Naive thymus-derived CD4-positive, alpha-beta T cell (primary cell): Measurements from ENCODE around the gene TET2. TPM values are rescaled to one million over a fixed set of nuclear protein-coding genes. Genes with fewer than 3 reads are reported as not detected.

Experiments used
- ATAC-seq: fragments of 150-1000 bp; cut with Tn5 transposase; 2 replicates; pipeline ENCODE4 v1.10.0; 2021; ENCODE audit warnings: mild to moderate bottlenecking, moderate library complexity
- CTCF ChIA-PET: fragments of 350-600 bp; sonication (Branson Sonifier 250); formaldehyde crosslinking; loops from one replicate; lab custom pipeline; 2021; ENCODE audit warnings: antibody characterized with exemption; lab: Charles Lee
- POLR2A ChIA-PET: fragments of 350-600 bp; sonication (Branson Sonifier 250); formaldehyde crosslinking; loops from one replicate; lab custom pipeline; 2021; ENCODE audit warnings: antibody characterized with exemption, inconsistent platforms; lab: Charles Lee
- DNase-seq, 9 donors: peaks; one replicate each; pipeline versions ENCODE4 v3.0.0 to v3.0.0-alpha.2; 2020 to 2022; ENCODE audit warnings: mixed read lengths in 1 of 9
- H3K27ac ChIP-seq: one replicate; pipeline ENCODE4 v1.7.0; 2013; ENCODE audit warnings: mild to moderate bottlenecking, low read depth, low read length, moderate library complexity
- H3K27me3 ChIP-seq, 2 donors: one replicate each; pipeline ENCODE4 v1.7.0; 2013; ENCODE audit warnings: low read length in 2 of 2, mild to moderate bottlenecking in 2 of 2, moderate library complexity in 2 of 2; ENCODE audit not compliant: control insufficient read depth in 2 of 2, insufficient read depth in 2 of 2
- H3K36me3 ChIP-seq, 3 experiments: 1 replicate in 2 of 3; 2 replicates in 1 of 3; pipeline ENCODE4 v1.7.0; 2013; ENCODE audit warnings: low read length in 3 of 3, mild to moderate bottlenecking in 3 of 3, moderate library complexity in 1 of 3; ENCODE audit not compliant: insufficient read depth in 3 of 3, control insufficient read depth in 2 of 3
- H3K4me1 ChIP-seq, 2 donors: one replicate each; pipeline ENCODE4 v1.7.0; 2013; ENCODE audit warnings: low read length in 2 of 2, mild to moderate bottlenecking in 2 of 2, moderate library complexity in 1 of 2; ENCODE audit not compliant: control insufficient read depth in 2 of 2, insufficient read depth in 2 of 2
- H3K4me3 ChIP-seq: 2 replicates; pipeline ENCODE4 v1.7.0; 2013; ENCODE audit warnings: mild to moderate bottlenecking, low read length
- H3K9me3 ChIP-seq, 3 experiments: 1 replicate in 2 of 3; 2 replicates in 1 of 3; pipeline ENCODE4 v1.7.0; 2013; ENCODE audit warnings: low read length in 3 of 3; ENCODE audit not compliant: control insufficient read depth in 2 of 3
- H3K27ac Mint-ChIP-seq, 9 donors: one replicate each; pipeline ENCODE4 v1.8.0; 2020 to 2022; ENCODE audit warnings: mixed read lengths in 9 of 9, mild to moderate bottlenecking in 8 of 9, moderate library complexity in 5 of 9, inconsistent platforms in 2 of 9
- H3K27me3 Mint-ChIP-seq, 5 donors: one replicate each; pipeline ENCODE4 v1.8.0; 2021 to 2022; ENCODE audit warnings: mixed read lengths in 5 of 5, mild to moderate bottlenecking in 1 of 5
- H3K36me3 Mint-ChIP-seq, 5 donors: one replicate each; pipeline ENCODE4 v1.8.0; 2020 to 2022; ENCODE audit warnings: mixed read lengths in 5 of 5, mild to moderate bottlenecking in 3 of 5, inconsistent platforms in 1 of 5
- H3K4me1 Mint-ChIP-seq, 7 donors: one replicate each; pipeline ENCODE4 v1.8.0; 2020 to 2022; ENCODE audit warnings: mixed read lengths in 7 of 7, mild to moderate bottlenecking in 3 of 7, inconsistent platforms in 1 of 7
- H3K4me3 Mint-ChIP-seq, 10 donors: one replicate each; pipeline ENCODE4 v1.8.0; 2020 to 2022; ENCODE audit warnings: mild to moderate bottlenecking in 10 of 10, mixed read lengths in 10 of 10, moderate library complexity in 6 of 10, inconsistent platforms in 2 of 10
- H3K9me3 Mint-ChIP-seq, 11 donors: one replicate each; pipeline ENCODE4 v1.8.0; 2020 to 2022; ENCODE audit warnings: mixed read lengths in 11 of 11, mild to moderate bottlenecking in 4 of 11, inconsistent platforms in 1 of 11, moderate library complexity in 1 of 11
- intact Hi-C, 2 donors: fragments of 100-400 bp; cut with micrococcal nuclease; formaldehyde crosslinking; loops; one replicate each; pipeline ENCODE4 v1.15.1; 2023
- polyA plus RNA-seq, 2 donors: library from polyadenylated mRNA; unstranded; fragments of 300-500 nt; fragmentation: Illumina TruSeq; gene quantifications; one replicate each; pipeline ENCODE4 v1.2.3, GENCODE V29; 2021
- total RNA-seq, 6 experiments: library from RNA in 5 of 6; stranded (reverse) in 5 of 6; gene quantifications; 1 replicate in 5 of 6; 2 replicates in 1 of 6; pipeline ENCODE4 v1.2.3 and lab custom pipeline; 2021 to 2026

Gene TET2
- total and polyA plus RNA-seq, 7 experiments from 2014 or later, result 12.8 to 78.4 (median 19.0) TPM

GRCh38 chr4:105127170-105127445, 19.6 kb upstream of the TET2 start:
- Histone ChIP-seq H3K4me3 (no peak overlapping the region), H3K36me3 (no peaks in the 10 kb centered on the region), H3K27me3 (no peaks in the 10 kb centered on the region), H3K27ac (no peak overlapping the region), H3K4me1 (no peaks in the 10 kb centered on the region), H3K9me3 (no peaks in the 10 kb centered on the region)
- Mint-ChIP-seq H3K4me3 (no peak overlapping the region), H3K27ac (no peak overlapping the region), H3K36me3 (no peaks in the 10 kb centered on the region), H3K4me1 (no peaks in the 10 kb centered on the region), H3K9me3 (peaks cover 0 to 2% (median 0%) of the 10 kb centered on the region in 11 donors), H3K27me3 (peaks cover 0 to 10% (median 4%) of the 10 kb centered on the region in 5 donors)
- intact Hi-C loops, result no loop called here
- ChIA-PET POLR2A (interaction anchor here (0.6 kb wide), 1 partner anchor 72 kb away, joined by 3 read pairs; no protein-coding TSS in a partner anchor), CTCF (no interaction called here)
- DNase-seq (no peak), ATAC-seq (no peak)

DNA sequence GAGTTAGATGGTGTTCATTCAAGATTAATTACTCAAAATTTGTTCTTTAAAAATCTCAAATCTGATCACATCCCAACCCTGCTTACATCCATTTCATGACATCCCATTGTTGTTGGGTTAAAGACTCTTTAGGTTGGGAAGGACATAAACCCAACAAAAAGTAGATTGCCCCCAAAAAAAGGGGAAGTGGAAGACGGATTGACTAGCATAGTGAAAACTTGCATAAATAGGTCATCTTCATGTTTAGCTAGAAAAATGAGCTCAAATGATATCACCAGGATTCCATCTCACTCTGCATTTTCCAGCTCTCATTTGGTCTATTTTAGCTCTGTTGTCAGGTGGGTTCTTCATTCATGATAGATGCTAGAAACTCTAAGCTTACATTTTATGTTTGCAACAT, 18.5 kb upstream of the TET2 start:
- H3K36me3 ChIP-seq, result no peaks in the 10 kb centered on the region
- Mint-ChIP-seq H3K36me3 (no peaks in the 10 kb centered on the region), H3K27ac (no peak overlapping the region), H3K27me3 (peaks cover 0 to 10% (median 4%) of the 10 kb centered on the region in 5 donors), H3K4me3 (no peak overlapping the region), H3K9me3 (peaks cover 0 to 4% (median 0%) of the 10 kb centered on the region in 11 donors), H3K4me1 (no peaks in the 10 kb centered on the region)
- CTCF ChIA-PET, result no interaction called here
- no peaks in the 10 kb centered on the region for H3K9me3 ChIP-seq
- DNase-seq (no peak), ATAC-seq (no peak)
- no peak overlapping the region for H3K27ac ChIP-seq
- no peaks in the 10 kb centered on the region for H3K27me3 ChIP-seq
- no peak overlapping the region for H3K4me3 ChIP-seq
- H3K4me1 ChIP-seq, result no peaks in the 10 kb centered on the region
- intact Hi-C loops, result no loop called here
- POLR2A ChIA-PET, result no interaction called here

- Histone ChIP-seq H3K27ac (no peak overlapping the region), H3K4me1 (no peaks in the 10 kb centered on the region), H3K4me3 (no peak overlapping the region), H3K27me3 (no peaks in the 10 kb centered on the region), H3K9me3 (no peaks in the 10 kb centered on the region), H3K36me3 (no peaks in the 10 kb centered on the region)
- ATAC-seq (no peak), DNase-seq (no peak)
- H3K36me3 Mint-ChIP-seq, result no peaks in the 10 kb centered on the region
- no peak overlapping the region for H3K4me3 Mint-ChIP-seq
- CTCF ChIA-PET, result no interaction called here
- H3K4me1 Mint-ChIP-seq, result no peaks in the 10 kb centered on the region
- H3K27me3 Mint-ChIP-seq, result peaks cover 0 to 10% (median 4%) of the 10 kb centered on the region in 5 donors
- no peak overlapping the region for H3K27ac Mint-ChIP-seq
- intact Hi-C loops, result no loop called here
- H3K9me3 Mint-ChIP-seq, result peaks cover 0 to 4% (median 0%) of the 10 kb centered on the region in 11 donors
- POLR2A ChIA-PET, result no interaction called here
Observed at GRCh38 chr4:105129286-105130040, 17.2 kb upstream of the TET2 start.

DNA sequence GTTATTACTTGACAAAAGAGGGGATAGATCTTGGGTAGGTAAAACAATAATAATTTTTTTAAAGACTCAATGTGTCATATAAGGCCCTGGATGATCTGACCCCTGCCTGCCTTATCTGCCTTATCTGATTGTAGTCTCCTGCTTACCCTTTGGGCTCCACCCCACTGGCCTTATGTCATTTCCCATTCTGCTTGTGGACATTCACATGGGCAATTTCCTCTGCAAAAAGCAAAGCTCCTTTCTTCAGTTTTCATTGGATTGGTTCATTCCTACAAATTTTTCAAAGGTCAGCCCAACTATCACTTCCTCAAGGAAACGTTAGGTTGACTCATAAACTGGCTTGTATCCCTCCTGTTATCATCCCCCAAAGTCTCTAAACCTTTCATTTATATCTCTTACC, 15.7 kb upstream of the TET2 start:
- ATAC-seq, result no peak
- H3K27ac Mint-ChIP-seq, result no peak overlapping the region
- H3K27me3 Mint-ChIP-seq, result peaks cover 0 to 10% (median 4%) of the 10 kb centered on the region in 5 donors
- ChIA-PET CTCF (interaction anchor here (1.2 kb wide), 1 partner anchor 10 kb away, joined by 3 read pairs; no protein-coding TSS in a partner anchor), POLR2A (no interaction called here)
- no peak overlapping the region for H3K4me3 ChIP-seq
- H3K36me3 Mint-ChIP-seq, result no peaks in the 10 kb centered on the region
- H3K27me3 ChIP-seq, result no peaks in the 10 kb centered on the region
- H3K27ac ChIP-seq, result no peak overlapping the region
- H3K4me1 ChIP-seq, result peaks cover 0 to 5% of the 10 kb centered on the region in 2 donors
- intact Hi-C loops, result no loop called here
- H3K4me1 Mint-ChIP-seq, result no peaks in the 10 kb centered on the region
- H3K36me3 ChIP-seq, result no peaks in the 10 kb centered on the region
- DNase-seq, result no peak
- H3K4me3 Mint-ChIP-seq, result no peak overlapping the region
- H3K9me3 Mint-ChIP-seq, result peaks cover 0 to 4% (median 0%) of the 10 kb centered on the region in 11 donors
- no peaks in the 10 kb centered on the region for H3K9me3 ChIP-seq

- H3K36me3 ChIP-seq, result no peaks in the 10 kb centered on the region
- intact Hi-C loops, result no loop called here
- peaks cover 0 to 5% of the 10 kb centered on the region in 2 donors for H3K4me1 ChIP-seq
- H3K4me1 Mint-ChIP-seq, result peaks cover 0 to 3% (median 0%) of the 10 kb centered on the region in 7 donors
- ATAC-seq (no peak), DNase-seq (no peak)
- no peaks in the 10 kb centered on the region for H3K9me3 ChIP-seq
- peaks cover 0 to 4% (median 0%) of the 10 kb centered on the region in 11 donors for H3K9me3 Mint-ChIP-seq
- no peak overlapping the region for H3K27ac ChIP-seq
- H3K4me3 ChIP-seq, result no peak overlapping the region
- peaks cover 0 to 9% (median 2%) of the 10 kb centered on the region in 5 donors for H3K27me3 Mint-ChIP-seq
- H3K27ac Mint-ChIP-seq, result no peak overlapping the region
- CTCF ChIA-PET, result interaction anchor here (0.6 to 0.7 kb wide), 2 partner anchors 10 to 143 kb away, joined by 3 to 4 read pairs; no protein-coding TSS in a partner anchor
- H3K4me3 Mint-ChIP-seq, result no peak overlapping the region
- POLR2A ChIA-PET, result no interaction called here
- H3K27me3 ChIP-seq, result no peaks in the 10 kb centered on the region
- H3K36me3 Mint-ChIP-seq, result no peaks in the 10 kb centered on the region
Observed at GRCh38 chr4:105133976-105134375, 12.7 kb upstream of the TET2 start.

DNA sequence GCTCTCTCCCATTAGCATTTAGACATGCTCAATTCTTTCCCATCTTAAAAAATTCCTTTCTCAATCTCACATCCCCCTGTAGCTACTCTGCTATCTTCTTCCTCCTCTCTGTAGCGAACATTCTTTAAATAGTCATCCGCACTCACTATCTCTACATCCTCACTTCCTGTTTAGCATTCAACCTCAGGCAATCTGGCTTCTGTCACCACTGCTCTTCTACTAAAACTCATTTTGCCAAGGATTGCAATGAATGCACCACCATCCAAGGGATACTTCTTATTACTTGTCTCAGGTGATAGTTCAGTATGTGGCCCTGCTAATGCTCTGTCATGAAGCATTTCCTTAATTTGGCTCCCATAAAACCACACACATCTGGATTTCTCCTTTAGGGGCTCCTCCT, 10.9 kb upstream of the TET2 start:
- H3K36me3 Mint-ChIP-seq, result no peaks in the 10 kb centered on the region
- CTCF ChIA-PET, result no interaction called here
- peaks cover 0 to 3% (median 0%) of the 10 kb centered on the region in 7 donors for H3K4me1 Mint-ChIP-seq
- no peaks in the 10 kb centered on the region for H3K36me3 ChIP-seq
- POLR2A ChIA-PET, result no interaction called here
- DNase-seq, result no peak
- no peak overlapping the region for H3K4me3 ChIP-seq
- intact Hi-C loops, result no loop called here
- peak; percentile 44 for ATAC-seq
- no peaks in the 10 kb centered on the region for H3K9me3 ChIP-seq
- H3K27me3 Mint-ChIP-seq, result peaks cover 0 to 2% (median 0%) of the 10 kb centered on the region in 5 donors
- H3K9me3 Mint-ChIP-seq, result peaks cover 0 to 2% (median 0%) of the 10 kb centered on the region in 11 donors
- H3K27ac Mint-ChIP-seq, result no peak overlapping the region
- H3K4me3 Mint-ChIP-seq, result no peak overlapping the region
- H3K4me1 ChIP-seq, result peaks cover 0 to 5% of the 10 kb centered on the region in 2 donors
- no peak overlapping the region for H3K27ac ChIP-seq
- H3K27me3 ChIP-seq, result no peaks in the 10 kb centered on the region
